Central memory CD4-positive, alpha-beta T cell (primary cell): ENCODE measurements around the gene ACSS2.
"Not testable (repeated sequence)": the region's sequence is repeated elsewhere in the genome, so short reads cannot be mapped to it uniquely, and the experiment has no call there.

ENCODE experiments used
- DNase-seq: peaks from one replicate; pipeline ENCODE4 v3.0.0; 2022

ACSS2 gene

GRCh38 chr20:34875642-34876405 lies 588 bp upstream of the ACSS2 start:
- no peak for DNase-seq

- DNase-seq, result no peak
These were observed 3.9 kb downstream of the ACSS2 start for GRCh38 chr20:34880215-34880850.

GRCh38 chr20:34880971-34881370 lies 4.6 kb downstream of the ACSS2 start:
- DNase-seq, result not testable (repeated sequence)

GRCh38 chr20:34881689-34882088 lies 5.3 kb downstream of the ACSS2 start:
- no peak for DNase-seq

GRCh38 chr20:34883087-34883688 lies 6.8 kb downstream of the ACSS2 start:
- no peak for DNase-seq

GRCh38 chr20:34883809-34884208 lies 7.4 kb downstream of the ACSS2 start:
- no peak for DNase-seq

- no peak for DNase-seq
These were observed 7.8 kb downstream of the ACSS2 start for GRCh38 chr20:34884260-34884659.

GRCh38 chr20:34886122-34886521 lies 9.7 kb downstream of the ACSS2 start:
- no peak for DNase-seq

- no peak for DNase-seq
These were observed 10.6 kb downstream of the ACSS2 start for GRCh38 chr20:34887023-34887422.

GRCh38 chr20:34888468-34888867 lies 12.1 kb downstream of the ACSS2 start:
- DNase-seq, result no peak

GRCh38 chr20:34891166-34892062 lies 15.0 kb downstream of the ACSS2 start:
- DNase-seq, result no peak

- no peak for DNase-seq
These were observed 16.3 kb downstream of the ACSS2 start for GRCh38 chr20:34892671-34893070.

GRCh38 chr20:34894723-34895122 lies 18.3 kb downstream of the ACSS2 start:
- no peak for DNase-seq

- DNase-seq, result no peak
These were observed 19.1 kb downstream of the ACSS2 start for GRCh38 chr20:34895465-34895864.

- no peak for DNase-seq
These were observed 19.7 kb downstream of the ACSS2 start for GRCh38 chr20:34896086-34896621.

- not testable (repeated sequence) for DNase-seq
These were observed 21.7 kb downstream of the ACSS2 start for GRCh38 chr20:34898129-34898528.

- not testable (repeated sequence) for DNase-seq
These were observed 22.3 kb downstream of the ACSS2 start for GRCh38 chr20:34898731-34899130.

- DNase-seq, result no peak
These were observed 27.8 kb downstream of the ACSS2 start for GRCh38 chr20:34904202-34904621.

GRCh38 chr20:34907616-34908469 lies 31.4 kb downstream of the ACSS2 start:
- no peak for DNase-seq

GRCh38 chr20:34915131-34915530 lies 38.7 kb downstream of the ACSS2 start:
- no peak for DNase-seq

- DNase-seq, result no peak
These were observed 39.5 kb downstream of the ACSS2 start for GRCh38 chr20:34915749-34916455.
